ENCODE data around the gene DNAJB13.

GRCh38 chr11:73956876-73957653 lies 6.2 kb downstream of the DNAJB13 start:
- TF ChIP-seq EZH2 (IDR thresholded peaks at IDR 0.05; ENCODE audit: insufficient read depth, low read length) (no peak), CTCF (IDR thresholded peaks at IDR 0.05; ENCODE audit: insufficient read depth, low read depth, low read length) (no peak)
